ENCODE data around the gene ARHGEF12.
A peak's percentile ranks its signal among the peaks of the same experiment; 100 is the strongest.

Gene ARHGEF12

DNA sequence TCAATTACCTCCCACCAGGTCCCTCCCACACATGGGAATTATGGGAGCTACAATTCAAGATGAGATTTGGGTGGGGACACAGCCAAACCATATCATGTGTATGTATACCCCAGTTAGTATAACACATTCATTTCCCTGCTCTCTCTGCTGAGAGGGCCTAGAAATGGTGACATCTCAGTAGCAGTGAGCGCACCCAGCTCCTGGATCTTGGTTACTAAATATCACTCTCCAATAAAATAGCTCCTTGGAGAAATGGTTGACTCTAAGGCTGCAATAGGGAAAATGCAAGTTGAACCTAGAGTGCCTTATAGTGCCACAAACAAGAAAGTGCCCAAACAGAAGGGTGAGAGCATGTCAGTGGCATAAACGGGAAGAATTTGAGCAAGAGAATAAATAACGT, 59.6 kb downstream of the ARHGEF12 start:
- no peak overlapping the region for H3K4me3 ChIP-seq (ENCODE audit: low read length)
- TF ChIP-seq, protein P1, sequence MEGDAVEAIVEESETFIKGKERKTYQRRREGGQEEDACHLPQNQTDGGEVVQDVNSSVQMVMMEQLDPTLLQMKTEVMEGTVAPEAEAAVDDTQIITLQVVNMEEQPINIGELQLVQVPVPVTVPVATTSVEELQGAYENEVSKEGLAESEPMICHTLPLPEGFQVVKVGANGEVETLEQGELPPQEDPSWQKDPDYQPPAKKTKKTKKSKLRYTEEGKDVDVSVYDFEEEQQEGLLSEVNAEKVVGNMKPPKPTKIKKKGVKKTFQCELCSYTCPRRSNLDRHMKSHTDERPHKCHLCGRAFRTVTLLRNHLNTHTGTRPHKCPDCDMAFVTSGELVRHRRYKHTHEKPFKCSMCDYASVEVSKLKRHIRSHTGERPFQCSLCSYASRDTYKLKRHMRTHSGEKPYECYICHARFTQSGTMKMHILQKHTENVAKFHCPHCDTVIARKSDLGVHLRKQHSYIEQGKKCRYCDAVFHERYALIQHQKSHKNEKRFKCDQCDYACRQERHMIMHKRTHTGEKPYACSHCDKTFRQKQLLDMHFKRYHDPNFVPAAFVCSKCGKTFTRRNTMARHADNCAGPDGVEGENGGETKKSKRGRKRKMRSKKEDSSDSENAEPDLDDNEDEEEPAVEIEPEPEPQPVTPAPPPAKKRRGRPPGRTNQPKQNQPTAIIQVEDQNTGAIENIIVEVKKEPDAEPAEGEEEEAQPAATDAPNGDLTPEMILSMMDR (IDR thresholded peaks at IDR 0.05; ENCODE audit: insufficient read depth, low read depth, low read length, missing control alignments), result no peak
- no peak for DNase-seq (ENCODE audit: low read depth)

DNA sequence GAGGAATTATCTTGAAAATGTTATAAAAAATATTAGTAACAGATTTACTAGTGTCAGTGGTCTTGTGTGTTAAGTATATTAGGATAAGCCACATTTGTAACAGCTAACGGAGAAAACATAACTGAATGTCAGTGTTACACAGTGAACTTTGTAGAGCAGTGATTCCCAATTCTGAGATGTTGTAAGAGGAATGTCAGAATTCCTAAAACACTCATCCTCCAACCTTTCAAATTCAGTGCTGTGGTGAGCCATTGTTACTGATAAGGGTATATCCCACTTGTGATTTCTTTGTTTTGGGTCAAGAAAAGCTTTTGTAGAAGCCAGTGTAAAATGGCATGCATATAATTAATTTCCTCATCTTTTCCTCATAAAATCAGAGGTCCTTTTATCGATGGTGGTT, 61.9 kb downstream of the ARHGEF12 start:
- DNase-seq (ENCODE audit: low read depth), result no peak
- no peak overlapping the region for H3K4me3 ChIP-seq (ENCODE audit: low read length)
- TF ChIP-seq, protein P1 (IDR thresholded peaks at IDR 0.05; ENCODE audit: insufficient read depth, low read depth, low read length, missing control alignments), result no peak

DNA sequence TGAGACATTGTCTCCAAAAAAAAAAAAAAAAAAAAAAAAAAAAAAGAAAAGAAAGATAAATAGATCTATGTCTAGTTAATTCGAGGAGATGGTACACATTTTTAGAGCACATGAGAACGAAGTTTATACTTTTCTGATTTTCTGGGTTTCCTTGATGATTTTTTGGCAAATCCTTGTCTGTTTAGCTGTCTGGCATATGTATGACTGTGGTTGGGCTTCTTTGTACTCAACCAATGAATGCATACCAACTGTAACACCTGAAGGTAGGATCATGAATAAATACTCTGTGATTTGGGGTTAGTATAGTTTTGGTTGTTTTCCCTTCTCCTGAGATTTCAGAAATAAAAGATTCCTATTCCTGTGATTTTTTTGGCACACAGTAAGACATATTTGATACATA, 63.1 kb downstream of the ARHGEF12 start:
- no peak overlapping the region for H3K4me3 ChIP-seq (ENCODE audit: low read length)
- peak; percentile 16 for DNase-seq (ENCODE audit: low read depth)
- TF ChIP-seq, protein P1 (IDR thresholded peaks at IDR 0.05; ENCODE audit: insufficient read depth, low read depth, low read length, missing control alignments), result no peak

DNA sequence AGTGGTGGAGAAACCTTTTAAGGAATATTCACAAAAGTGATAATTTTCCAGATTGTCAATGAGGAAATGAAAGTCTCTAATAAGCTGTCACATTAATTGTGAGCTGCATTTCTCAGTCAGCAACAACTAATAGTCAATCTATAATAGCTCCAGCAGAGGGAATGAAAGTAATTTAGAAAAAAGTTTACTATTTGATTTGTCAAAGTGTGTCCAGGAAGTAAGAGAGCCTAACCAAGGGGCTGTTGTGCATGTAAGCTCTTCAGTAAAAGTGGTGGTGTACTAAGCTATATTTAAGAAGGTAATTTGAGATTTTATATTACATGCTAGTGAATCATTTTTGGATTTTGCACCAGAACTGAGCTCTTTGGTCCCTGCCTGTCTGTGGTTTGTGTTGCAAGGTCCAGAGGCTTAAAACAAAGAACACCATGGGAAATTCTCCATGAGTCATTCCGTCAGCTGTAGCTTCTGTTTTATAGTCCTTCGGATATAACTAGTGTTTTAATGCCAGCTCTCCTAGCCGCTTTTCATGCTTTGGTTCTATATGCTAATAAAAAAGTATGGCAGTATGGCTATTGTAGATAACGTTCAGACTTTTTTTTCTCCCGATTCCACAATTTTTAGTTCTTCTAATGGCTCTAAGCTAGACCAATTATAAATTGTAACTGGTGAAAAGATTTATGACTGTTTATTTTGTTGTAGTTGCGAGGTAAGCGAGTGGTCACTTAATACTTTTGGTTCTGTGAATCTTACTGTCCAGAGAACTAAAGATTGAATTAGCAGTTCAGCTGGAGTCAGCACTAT, 64.6 kb downstream of the ARHGEF12 start:
- TF ChIP-seq, protein P1 (IDR thresholded peaks at IDR 0.05; ENCODE audit: insufficient read depth, low read depth, low read length, missing control alignments), result no peak
- peak; percentile 97 for DNase-seq (ENCODE audit: low read depth)
- peak overlapping the region; percentile 30 for H3K4me3 ChIP-seq (ENCODE audit: low read length)

DNA sequence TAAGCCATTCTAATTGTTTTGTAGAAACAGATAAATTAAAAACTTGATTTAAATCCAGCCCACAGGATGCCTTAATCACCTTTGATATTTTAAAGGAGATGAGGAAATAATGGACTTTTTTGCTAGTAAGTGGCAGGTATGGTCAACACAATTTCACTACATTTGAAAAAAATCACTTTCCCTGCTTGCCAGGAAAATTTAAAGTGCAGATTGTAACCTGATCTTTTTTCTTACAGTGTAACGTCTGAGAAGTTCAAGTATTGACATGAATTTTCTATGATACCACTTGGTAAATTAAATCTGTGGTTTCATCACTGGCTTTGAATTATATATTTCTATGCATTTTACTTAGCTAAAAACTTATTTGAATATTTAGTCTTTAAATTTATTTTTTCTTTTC, 65.3 kb downstream of the ARHGEF12 start:
- no peak overlapping the region for H3K4me3 ChIP-seq (ENCODE audit: low read length)
- peak; percentile 56 for DNase-seq (ENCODE audit: low read depth)
- TF ChIP-seq, protein P1 (IDR thresholded peaks at IDR 0.05; ENCODE audit: insufficient read depth, low read depth, low read length, missing control alignments), result no peak

DNA sequence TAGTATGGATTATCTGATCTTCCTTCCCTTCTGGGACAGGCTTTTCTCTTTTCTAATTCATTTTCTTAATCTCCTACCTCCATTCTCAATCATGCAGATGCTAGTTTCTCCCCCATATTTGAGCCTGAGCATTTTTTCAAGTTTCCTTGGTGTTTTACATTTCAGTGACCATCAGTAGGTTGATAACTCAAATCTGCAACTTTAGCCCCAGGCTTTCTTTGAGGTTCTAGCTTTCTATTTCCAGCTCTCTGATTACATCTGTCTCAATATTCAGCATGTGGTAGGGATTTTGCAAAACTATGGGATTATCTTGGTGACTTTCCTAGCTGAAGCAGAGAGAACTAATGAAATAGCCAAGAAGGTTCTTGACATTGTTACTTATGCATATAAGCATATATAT, 67.8 kb downstream of the ARHGEF12 start:
- DNase-seq (ENCODE audit: low read depth), result no peak
- no peak overlapping the region for H3K4me3 ChIP-seq (ENCODE audit: low read length)
- TF ChIP-seq, protein P1 (IDR thresholded peaks at IDR 0.05; ENCODE audit: insufficient read depth, low read depth, low read length, missing control alignments), result no peak

DNA sequence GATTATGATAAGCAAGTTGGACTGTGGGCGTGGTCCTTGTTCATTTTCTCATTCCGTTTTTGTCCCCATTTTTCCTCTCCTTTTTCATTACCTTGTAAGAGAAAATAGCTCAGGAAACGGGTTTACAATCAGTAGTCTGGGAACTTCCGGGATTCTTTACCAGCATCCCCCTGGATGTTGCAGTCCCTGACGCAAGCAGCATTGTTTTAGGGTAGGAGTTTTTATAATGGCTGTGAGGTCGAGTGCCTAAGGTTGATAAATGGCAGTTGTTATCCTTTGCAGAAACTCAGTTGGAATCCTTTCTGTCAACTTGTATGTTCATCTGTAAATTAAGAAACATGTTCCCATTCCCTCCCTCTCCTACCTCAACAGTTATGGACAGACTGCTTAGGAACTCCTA, 68.3 kb downstream of the ARHGEF12 start:
- DNase-seq (ENCODE audit: low read depth), result no peak
- TF ChIP-seq, protein P1 (IDR thresholded peaks at IDR 0.05; ENCODE audit: insufficient read depth, low read depth, low read length, missing control alignments), result no peak
- no peak overlapping the region for H3K4me3 ChIP-seq (ENCODE audit: low read length)
